Right atrium auricular region (tissue), 2 donors: Measurements from ENCODE around the gene NRDC. TPM values are rescaled to one million over a fixed set of nuclear protein-coding genes. Genes with fewer than 3 reads are reported as not detected.

Experiments
- DNase-seq: peaks from one replicate; pipeline ENCODE4 v3.0.0-alpha.2; 2019; ENCODE audit warnings: low spot score
- H3K27ac ChIP-seq, 2 donors: fragments of 200-600 bp; sonication (generic); 1 replicate in 1 of 2; 2 replicates in 1 of 2; pipeline ENCODE4 v1.5.1; 2016 to 2019
- H3K27me3 ChIP-seq, 2 donors: fragments of 200-600 bp; sonication (generic); one replicate each; pipeline versions ENCODE4 v1.5.1 to v1.6.0; 2017 to 2019
- H3K36me3 ChIP-seq: fragments of 200-600 bp; sonication (generic); one replicate; pipeline ENCODE4 v1.5.1; 2016
- H3K4me1 ChIP-seq, 2 donors: fragments of 200-600 bp; sonication (generic); one replicate each; pipeline versions ENCODE4 v1.5.1 to v1.6.0; 2017 to 2019
- H3K4me3 ChIP-seq, 2 donors: fragments of 200-600 bp; sonication (generic); 1 replicate in 1 of 2; 2 replicates in 1 of 2; pipeline ENCODE4 v1.5.1; 2017 to 2019; ENCODE audit warnings: mild to moderate bottlenecking in 1 of 2, moderate library complexity in 1 of 2
- H3K9me3 ChIP-seq, 2 donors: fragments of 200-600 bp; sonication (generic); one replicate each; pipeline ENCODE4 v1.5.1; 2019
- total RNA-seq, 2 donors: library from RNA; depleted of rRNA; stranded (reverse); fragments of >200 nt; gene quantifications; one replicate each; pipeline ENCODE4 v1.1.0, GENCODE V29; 2016
- TF ChIP-seq, protein P1 (sequence below), 2 donors: fragments of 200-600 bp; sonication (generic); IDR thresholded peaks; one replicate each; pipeline ENCODE4 v1.5.1; 2019; ENCODE audit warnings: antibody characterized with exemption in 2 of 2

NRDC gene
- total RNA-seq, 2 donors from 2014 or later, result 67.5 to 74.6 TPM

DNA sequence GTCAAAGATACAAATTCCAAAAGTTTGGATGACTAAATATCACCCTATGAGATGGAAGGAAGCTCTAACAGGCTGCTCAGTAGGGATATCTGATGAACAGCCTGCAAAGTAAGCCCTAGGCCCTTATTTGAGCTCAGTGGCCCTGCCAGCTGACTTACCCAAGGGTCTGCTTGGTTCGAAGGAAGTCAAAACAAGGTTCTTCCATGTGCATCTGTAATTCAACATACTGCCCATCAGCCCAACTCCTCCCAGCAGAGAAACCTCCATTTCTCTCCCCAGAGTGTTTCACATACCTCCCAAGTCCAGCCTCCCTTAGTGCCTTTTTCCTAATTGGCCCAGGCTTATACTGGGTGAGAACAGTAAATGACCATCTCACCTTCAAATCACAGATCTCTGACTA, 86.6 kb downstream of the NRDC start:
- no peak overlapping the region for H3K27ac ChIP-seq
- peaks cover 0 to 4% of the 10 kb centered on the region in 2 donors for H3K27me3 ChIP-seq
- no peaks in the 10 kb centered on the region for H3K9me3 ChIP-seq
- DNase-seq, result no peak
- H3K4me3 ChIP-seq, result no peak overlapping the region
- peaks cover 0 to 8% of the 10 kb centered on the region in 2 donors for H3K4me1 ChIP-seq
- peaks cover 78% of the 10 kb centered on the region for H3K36me3 ChIP-seq
- TF ChIP-seq, protein P1, sequence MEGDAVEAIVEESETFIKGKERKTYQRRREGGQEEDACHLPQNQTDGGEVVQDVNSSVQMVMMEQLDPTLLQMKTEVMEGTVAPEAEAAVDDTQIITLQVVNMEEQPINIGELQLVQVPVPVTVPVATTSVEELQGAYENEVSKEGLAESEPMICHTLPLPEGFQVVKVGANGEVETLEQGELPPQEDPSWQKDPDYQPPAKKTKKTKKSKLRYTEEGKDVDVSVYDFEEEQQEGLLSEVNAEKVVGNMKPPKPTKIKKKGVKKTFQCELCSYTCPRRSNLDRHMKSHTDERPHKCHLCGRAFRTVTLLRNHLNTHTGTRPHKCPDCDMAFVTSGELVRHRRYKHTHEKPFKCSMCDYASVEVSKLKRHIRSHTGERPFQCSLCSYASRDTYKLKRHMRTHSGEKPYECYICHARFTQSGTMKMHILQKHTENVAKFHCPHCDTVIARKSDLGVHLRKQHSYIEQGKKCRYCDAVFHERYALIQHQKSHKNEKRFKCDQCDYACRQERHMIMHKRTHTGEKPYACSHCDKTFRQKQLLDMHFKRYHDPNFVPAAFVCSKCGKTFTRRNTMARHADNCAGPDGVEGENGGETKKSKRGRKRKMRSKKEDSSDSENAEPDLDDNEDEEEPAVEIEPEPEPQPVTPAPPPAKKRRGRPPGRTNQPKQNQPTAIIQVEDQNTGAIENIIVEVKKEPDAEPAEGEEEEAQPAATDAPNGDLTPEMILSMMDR (IDR thresholded peaks at IDR 0.05), result no peak

DNA sequence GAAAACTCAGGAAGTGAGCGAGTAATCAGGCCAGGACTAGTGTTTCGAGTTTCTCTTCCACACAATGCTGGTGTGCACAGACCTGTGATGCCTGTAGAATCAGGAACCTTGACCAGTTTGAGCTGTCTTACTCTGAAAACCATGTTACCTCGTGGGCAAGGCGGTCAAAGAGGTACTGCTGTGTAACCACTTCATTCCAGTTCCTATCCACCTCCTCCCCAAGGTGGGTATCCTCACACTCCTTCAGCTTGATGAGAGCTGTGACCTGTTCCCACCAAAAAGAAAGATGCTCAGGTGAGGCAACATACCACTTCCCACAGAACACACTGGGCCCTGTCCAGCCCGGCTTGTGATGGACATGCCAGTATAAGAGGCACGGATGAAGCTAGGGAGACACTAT, 88.1 kb downstream of the NRDC start:
- H3K27ac ChIP-seq, result no peak overlapping the region
- TF ChIP-seq, protein P1 (IDR thresholded peaks at IDR 0.05), result no peak
- no peaks in the 10 kb centered on the region for H3K9me3 ChIP-seq
- H3K27me3 ChIP-seq, result peaks cover 0 to 4% of the 10 kb centered on the region in 2 donors
- no peak for DNase-seq
- H3K4me1 ChIP-seq, result peaks cover 0 to 13% of the 10 kb centered on the region in 2 donors
- H3K4me3 ChIP-seq, result no peak overlapping the region
- peaks cover 91% of the 10 kb centered on the region for H3K36me3 ChIP-seq

DNA sequence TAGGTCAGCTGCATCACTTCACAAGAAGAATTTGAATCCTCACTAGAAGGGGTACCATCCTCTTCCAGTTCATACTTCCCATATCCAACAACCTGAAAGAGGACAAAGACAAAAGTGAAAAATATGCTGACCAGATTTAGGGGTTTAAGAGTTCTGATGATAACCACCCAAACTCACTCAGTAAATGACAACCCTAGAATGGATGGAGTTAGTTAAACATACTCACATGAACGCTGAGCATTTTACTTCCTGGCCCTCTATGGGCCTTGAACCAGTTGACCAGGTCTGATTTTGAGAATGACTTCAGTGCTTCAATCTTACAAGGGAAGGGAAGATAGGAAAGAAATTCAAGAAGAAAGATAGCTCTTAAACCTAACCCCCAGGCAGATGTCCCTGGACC, 89.2 kb downstream of the NRDC start:
- Histone ChIP-seq H3K9me3 (no peaks in the 10 kb centered on the region), H3K27me3 (peaks cover 0 to 4% of the 10 kb centered on the region in 2 donors), H3K27ac (no peak overlapping the region), H3K36me3 (peaks cover 96% of the 10 kb centered on the region), H3K4me1 (peaks cover 0 to 23% of the 10 kb centered on the region in 2 donors), H3K4me3 (no peak overlapping the region)
- TF ChIP-seq, protein P1 (IDR thresholded peaks at IDR 0.05), result no peak
- no peak for DNase-seq

DNA sequence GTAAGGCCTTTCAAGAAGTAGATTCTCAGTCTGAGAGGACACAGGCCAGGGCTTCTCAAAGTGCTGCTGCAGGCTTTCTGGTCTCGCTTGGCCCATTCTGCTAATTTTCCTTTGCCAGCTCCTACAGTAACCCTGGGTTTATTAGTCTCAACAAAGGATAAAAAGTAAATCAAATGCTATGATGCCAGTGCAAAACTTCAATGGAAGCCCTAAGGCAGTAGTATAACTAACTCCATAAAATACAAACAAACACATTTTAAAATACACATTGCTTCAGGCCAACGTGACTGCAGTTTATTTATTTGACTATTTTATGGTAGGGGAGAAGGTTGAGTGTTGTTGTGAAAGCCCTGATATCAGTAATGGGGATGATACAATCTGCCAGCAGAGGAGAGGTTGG, 89.6 kb downstream of the NRDC start:
- H3K27ac ChIP-seq, result no peak overlapping the region
- H3K27me3 ChIP-seq, result peaks cover 0 to 4% of the 10 kb centered on the region in 2 donors
- H3K36me3 ChIP-seq, result peaks cover 97% of the 10 kb centered on the region
- DNase-seq, result no peak
- peaks cover 0 to 24% of the 10 kb centered on the region in 2 donors for H3K4me1 ChIP-seq
- H3K4me3 ChIP-seq, result no peak overlapping the region
- no peaks in the 10 kb centered on the region for H3K9me3 ChIP-seq
- TF ChIP-seq, protein P1 (IDR thresholded peaks at IDR 0.05), result no peak

DNA sequence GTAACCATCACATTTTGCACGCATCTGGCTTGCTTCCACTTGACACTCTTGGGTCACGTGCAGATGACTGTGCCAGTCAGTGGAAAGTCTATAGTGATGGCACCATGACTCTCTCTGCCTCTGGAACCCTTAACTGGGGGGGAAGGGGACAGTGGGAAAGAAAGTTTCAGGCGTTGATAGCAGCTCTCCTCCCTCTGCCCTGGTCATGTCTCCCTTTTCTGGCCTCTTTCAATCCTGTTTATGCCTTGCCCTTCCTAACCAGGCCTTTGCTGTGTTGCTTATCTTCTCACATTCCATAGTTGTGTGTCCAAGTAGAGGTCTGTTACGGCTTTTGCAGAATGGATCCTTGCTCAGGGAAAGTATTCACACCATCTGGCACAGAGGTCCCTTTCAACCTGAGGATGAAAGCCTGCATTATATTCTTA, 93.5 kb downstream of the NRDC start:
- Histone ChIP-seq H3K27ac (peak overlapping the region; percentile 56), H3K4me1 (peaks cover 0 to 24% of the 10 kb centered on the region in 2 donors), H3K36me3 (peaks cover 95% of the 10 kb centered on the region), H3K9me3 (no peaks in the 10 kb centered on the region), H3K27me3 (peaks cover 0 to 4% of the 10 kb centered on the region in 2 donors), H3K4me3 (no peak overlapping the region)
- TF ChIP-seq, protein P1 (IDR thresholded peaks at IDR 0.05), result no peak
- DNase-seq, result no peak

DNA sequence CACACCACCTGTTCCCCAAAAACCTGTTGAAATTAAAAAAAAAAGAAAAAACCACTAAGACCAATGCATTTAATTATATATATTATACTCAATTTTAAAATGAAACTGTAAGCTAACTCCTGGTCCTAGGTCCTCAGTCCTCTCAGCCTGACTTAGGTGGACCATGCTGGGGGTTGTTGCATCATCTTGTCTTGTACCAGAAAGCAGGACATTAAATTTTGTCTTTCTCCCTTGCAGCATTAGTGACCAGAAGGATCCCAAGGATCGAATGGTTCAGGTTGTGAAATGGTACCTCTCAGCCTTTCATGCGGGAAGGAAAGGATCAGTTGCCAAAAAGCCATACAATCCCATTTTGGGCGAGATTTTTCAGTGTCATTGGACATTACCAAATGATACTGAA, 97.6 kb downstream of the NRDC start:
- Histone ChIP-seq H3K4me1 (peaks cover 0 to 16% of the 10 kb centered on the region in 2 donors), H3K27ac (no peak overlapping the region), H3K36me3 (peaks cover 80% of the 10 kb centered on the region), H3K4me3 (no peak overlapping the region), H3K9me3 (no peaks in the 10 kb centered on the region), H3K27me3 (no peaks in the 10 kb centered on the region)
- DNase-seq, result no peak
- TF ChIP-seq, protein P1 (IDR thresholded peaks at IDR 0.05), result no peak
